K562 (cell line): ENCODE data around the gene NMBR. TPM values are rescaled to one million over a fixed set of nuclear protein-coding genes. Genes with fewer than 3 reads are reported as not detected.

Experiments
- ATAC-seq: fragments of 200-7000 bp; cut with Tn5 transposase; 3 replicates; pipeline ENCODE4 v1.9.1; 2020; ENCODE audit warnings: moderate library complexity
- BruUV-seq: library from RNA; stranded (reverse); fragments of 400-500 nt; replicated peaks from 2 replicates; lab custom pipeline; 2021; lab: Mats Ljungman, UMichigan
- CTCF ChIA-PET: fragments of 300-600 bp; formaldehyde crosslinking; extraction: SDS; loops from one replicate; lab custom pipeline; 2021; ENCODE audit warnings: low intra/inter-chr PET ratio; lab: Yijun Ruan, JAX
- POLR2A ChIA-PET: fragments of 300-600, 350-650 bp; sonication (Branson Sonifier 250); formaldehyde crosslinking; extraction: SDS; loops from one replicate; lab custom pipeline; 2021; ENCODE audit warnings: antibody characterized with exemption, inconsistent platforms; lab: Yijun Ruan, JAX
- DNase-seq, 4 experiments: peaks; one replicate each; pipeline versions ENCODE4 v3.0.0 to v3.0.0-alpha.2; 2011 to 2018; ENCODE audit warnings: low spot score in 3 of 4, mixed read lengths in 3 of 4; ENCODE audit errors: extremely low read depth in 1 of 4
- FAIRE-seq: peaks from 2 replicates; lab custom pipeline; 2011; peaks lifted over from hg19 to GRCh38; lab: Jason Lieb, UNC
- H2AFZ ChIP-seq: 2 replicates; pipeline ENCODE4 v1.6.0; 2011; ENCODE audit warnings: low read depth, low read length, control low read depth, inconsistent platforms
- H3K27ac ChIP-seq: fragments of 200-600 bp; 3 replicates; pipeline ENCODE4 v1.8.0; 2011; ENCODE audit warnings: low read depth, mild to moderate bottlenecking, control low read depth, inconsistent platforms, low read length, moderate library complexity, mixed read lengths; ENCODE audit errors: extremely low read depth
- H3K27me3 ChIP-seq, 2 experiments: fragments of 300-600 bp in 1 of 2; 2 replicates in 1 of 2; 3 replicates in 1 of 2; pipeline versions ENCODE4 v1.6.0 to v1.8.0; 2011; ENCODE audit warnings: inconsistent platforms in 2 of 2, low read length in 2 of 2, mild to moderate bottlenecking in 1 of 2, mixed read lengths in 1 of 2, moderate library complexity in 1 of 2; ENCODE audit not compliant: control insufficient read depth in 2 of 2, insufficient read depth in 2 of 2
- H3K36me3 ChIP-seq: fragments of 300-600 bp; 3 replicates; pipeline ENCODE4 v1.8.0; 2011; ENCODE audit warnings: mild to moderate bottlenecking, low read length, inconsistent platforms; ENCODE audit not compliant: control insufficient read depth, insufficient read depth
- H3K4me1 ChIP-seq, 2 experiments: fragments of 200-600 bp in 1 of 2; replicated peaks in 1 of 2; 2 replicates in 1 of 2; 3 replicates in 1 of 2; pipeline versions ENCODE4 v1.5.1 to v1.8.0; 2011; ENCODE audit warnings: inconsistent platforms in 2 of 2, low read length in 2 of 2, mild to moderate bottlenecking in 1 of 2, mixed read lengths in 1 of 2, moderate library complexity in 1 of 2; ENCODE audit not compliant: control insufficient read depth in 2 of 2, insufficient read depth in 2 of 2
- H3K4me2 ChIP-seq: 2 replicates; pipeline ENCODE4 v1.6.1; 2011; ENCODE audit warnings: low read length, control low read depth, inconsistent platforms, mixed read lengths; ENCODE audit not compliant: insufficient read depth
- H3K4me3 ChIP-seq: fragments of 200-600 bp; sonication (generic), shearing (Covaris generic); 2 replicates; pipeline ENCODE4 v1.5.1; 2016; ENCODE audit warnings: control low read depth, inconsistent platforms
- H3K79me2 ChIP-seq: fragments of 200-600 bp; 3 replicates; pipeline ENCODE4 v1.8.0; 2011; ENCODE audit warnings: low read length, inconsistent platforms; ENCODE audit not compliant: control insufficient read depth, insufficient read depth
- H3K9ac ChIP-seq, 2 experiments: 2 replicates each; pipeline versions ENCODE4 v1.6.0 to v1.6.1; 2011; ENCODE audit warnings: low read depth in 2 of 2, low read length in 2 of 2, control low read depth in 1 of 2, inconsistent platforms in 1 of 2, mild to moderate bottlenecking in 1 of 2, mixed read lengths in 1 of 2; ENCODE audit not compliant: insufficient read depth in 1 of 2
- H3K9me1 ChIP-seq: one replicate; pipeline ENCODE4 v1.6.0; 2011; ENCODE audit warnings: inconsistent platforms, mild to moderate bottlenecking, low read length, moderate library complexity; ENCODE audit not compliant: control insufficient read depth, insufficient read depth
- H3K9me3 ChIP-seq: replicated peaks from 2 replicates; pipeline ENCODE4 v1.5.1; 2011; ENCODE audit warnings: low read depth, low read length, inconsistent platforms; ENCODE audit not compliant: control insufficient read depth, insufficient read depth
- H4K20me1 ChIP-seq: replicated peaks from 2 replicates; pipeline ENCODE4 v1.6.1; 2011; ENCODE audit warnings: low read length, inconsistent platforms, mixed read lengths; ENCODE audit not compliant: control insufficient read depth, insufficient read depth
- ARID3A ChIP-seq: IDR thresholded peaks from 2 replicates; pipeline ENCODE4 v1.6.1; 2012; ENCODE audit warnings: low read depth, low read length, improper control_type of control experiment, borderline replicate concordance
- CBFA2T3 ChIP-seq: fragments of 450-650 bp; IDR thresholded peaks from 2 replicates; pipeline ENCODE4 v1.6.1; 2017
- CEBPG ChIP-seq, 3 experiments: fragments of 200-800 bp in 1 of 3; sonication (Bioruptor generic) in 1 of 3; sonication (generic) in 1 of 3; formaldehyde crosslinking in 1 of 3; IDR thresholded peaks in 2 of 3; conservative IDR thresholded peaks in 1 of 3; 2 replicates each; pipeline versions ENCODE4 v1.6.1 to v1.8.0; 2016 to 2022; ENCODE audit warnings: missing compliant biosample characterization in 2 of 3, missing genetic modification characterization in 2 of 3, mild to moderate bottlenecking in 1 of 3, missing genetic modification reagents in 1 of 3
- DDX20 ChIP-seq: fragments of 450-650 bp; IDR thresholded peaks from 2 replicates; pipeline ENCODE4 v1.6.1; 2016; ENCODE audit warnings: missing genetic modification characterization, low read depth, mild to moderate bottlenecking, missing compliant biosample characterization, moderate library complexity
- HDAC8 ChIP-seq: fragments of 450-650 bp; IDR thresholded peaks from 2 replicates; pipeline ENCODE4 v1.6.1; 2016; ENCODE audit warnings: mild to moderate bottlenecking, missing genetic modification characterization, moderate library complexity, missing compliant biosample characterization
- MAX ChIP-seq: sonication (generic); formaldehyde crosslinking; IDR thresholded peaks from 2 replicates; pipeline ENCODE4 v1.9.0; 2022; ENCODE audit warnings: mild to moderate bottlenecking, missing genetic modification reagents
- SIN3A ChIP-seq, 2 experiments: fragments of 150-350 bp in 1 of 2; IDR thresholded peaks; 2 replicates each; pipeline ENCODE4 v1.6.1; 2011 to 2016; ENCODE audit warnings: borderline replicate concordance in 2 of 2, low read depth in 2 of 2, low read length in 2 of 2, mild to moderate bottlenecking in 2 of 2, moderate library complexity in 2 of 2; ENCODE audit not compliant: control insufficient read depth in 1 of 2
- SMAD4 ChIP-seq: fragments of 250-450 bp; sonication (Bioruptor Pico); conservative IDR thresholded peaks from 2 replicates; pipeline ENCODE4 v1.8.0; 2021; ENCODE audit warnings: inconsistent platforms, mild to moderate bottlenecking, moderate library complexity
- SREBF1 ChIP-seq: fragments of 150-350 bp; IDR thresholded peaks from 2 replicates; pipeline ENCODE4 v1.6.1; 2014; ENCODE audit warnings: antibody characterized with exemption, low read depth, low read length, borderline replicate concordance
- TBP ChIP-seq: optimal IDR thresholded peaks from 2 replicates; pipeline ENCODE3; 2011; ENCODE audit warnings: low read depth, low read length, improper control_type of control experiment
- TFE3 ChIP-seq: fragments of 450-650 bp; formaldehyde crosslinking; IDR thresholded peaks from 2 replicates; pipeline ENCODE4 v1.4.0; 2020; ENCODE audit warnings: mild to moderate bottlenecking, mixed read lengths
- TGIF2 ChIP-seq: sonication (generic); formaldehyde crosslinking; IDR thresholded peaks from 2 replicates; pipeline ENCODE4 v1.8.1; 2022; ENCODE audit warnings: mild to moderate bottlenecking, missing genetic modification reagents, moderate library complexity
- USF1 ChIP-seq: sonication (generic); formaldehyde crosslinking; IDR thresholded peaks from 2 replicates; pipeline ENCODE4 v1.9.0; 2022; ENCODE audit warnings: mild to moderate bottlenecking, missing genetic modification reagents
- WGBS: fragments of 100-300 bp; shearing (Covaris generic); methylation state at CpG from one replicate; pipeline ENCODE4 v1.1.6; 2016; ENCODE audit warnings: low coverage, mixed read lengths; ENCODE audit not compliant: insufficient coverage; ENCODE audit errors: missing lambda C conversion rate; 5-methylcytosine and 5-hydroxymethylcytosine counted together
- in situ Hi-C: fragments of 300-500 bp; cut with MboI; formaldehyde crosslinking; loops from 4 replicates; pipeline ENCODE4 v1.15.0; 2018; ENCODE audit warnings: inconsistent platforms, mixed read lengths
- intact Hi-C: fragments of 100-400 bp; cut with micrococcal nuclease; formaldehyde crosslinking; loops from 2 replicates; pipeline ENCODE4 v1.14.2; 2022
- polyA plus RNA-seq, 8 experiments: library from polyadenylated mRNA; depleted of rRNA in 4 of 8; stranded (reverse) in 5 of 8; unstranded in 3 of 8; fragments of >200 nt; fragmentation: Nextera tagmentation in 2 of 8; fragmentation: Illumina TruSeq in 1 of 8; extraction: Ambion mirVana in 2 of 8; extraction: Trizol in 1 of 8; gene quantifications; 2 replicates each; pipeline versions ENCODE4 v1.2.1 to v1.2.3, GENCODE V29; 2011 to 2014; ENCODE audit warnings: inconsistent platforms in 1 of 8, missing spikeins in 1 of 8
- total RNA-seq, 7 experiments: library from RNA; depleted of rRNA in 6 of 7; stranded (reverse); fragments of >200 nt in 6 of 7; fragmentation: Illumina TruSeq in 2 of 7; extraction: Trizol in 2 of 7; gene quantifications; 2 replicates each; pipeline versions ENCODE4 v1.2.1 to v1.2.3, GENCODE V29; 2011 to 2021; ENCODE audit warnings: low replicate concordance in 1 of 7

NMBR gene
- total and polyA plus RNA-seq, 9 of the 15 experiments (the other 6 are each of a cell fraction or from before 2014, with no cell fraction given): not detected

GRCh38 chr6:142055219-142055618 is 91.7 kb downstream of the NMBR start:
- 4% methylated on average over 3 of the region's 3 CpGs for WGBS
- no peak for DNase-seq
- H3K4me1 ChIP-seq: no peaks in the 10 kb centered on the region
- no peak overlapping the region for H2AFZ ChIP-seq
- no peaks in the 10 kb centered on the region for H3K27me3 ChIP-seq
- no peak for ATAC-seq
- no peak overlapping the region for H3K27ac ChIP-seq
- ChIA-PET POLR2A (no interaction called here), CTCF (no interaction called here)
- no TSS peak for BruUV-seq
- no peaks in the 10 kb centered on the region for H3K9me1 ChIP-seq
- H3K9ac ChIP-seq: no peak overlapping the region
- no peak overlapping the region for H3K4me2 ChIP-seq
- H3K4me3 ChIP-seq: no peak overlapping the region
- H4K20me1 ChIP-seq: no peaks in the 10 kb centered on the region
- TF ChIP-seq TGIF2 (CRISPR knock-in tag) (no peak), ARID3A (no peak), USF1 (CRISPR knock-in tag) (no peak), CBFA2T3 (no peak), DDX20 (tag) (no peak), SIN3A (IDR thresholded peaks at IDR 0.05; ENCODE audit: borderline replicate concordance in 2 of 2, control insufficient read depth in 1 of 2, low read depth in 2 of 2, low read length in 2 of 2) (no peak), CEBPG (CRISPR knock-in tag; IDR thresholded peaks at IDR 0.05) (no peak), CEBPG (tag; conservative IDR thresholded peaks at IDR 0.05 in 1 of 2, IDR thresholded peaks at IDR 0.05 in 1 of 2) (no peak), TFE3 (CRISPR knock-in tag) (no peak), SMAD4 (CRISPR knock-in tag) (no peak), MAX (CRISPR knock-in tag) (no peak), SREBF1 (no peak), TBP (no peak), HDAC8 (tag) (no peak)
- no peaks in the 10 kb centered on the region for H3K36me3 ChIP-seq
- no peaks in the 10 kb centered on the region for H3K79me2 ChIP-seq
- H3K9me3 ChIP-seq: no peaks in the 10 kb centered on the region
- in situ Hi-C loops (no loop called here), intact Hi-C loops (no loop called here)
- FAIRE-seq: no peak
